Body of pancreas (tissue), 4 donors: ENCODE results near the gene LCMT1. TPM values are rescaled to one million over a fixed set of nuclear protein-coding genes. Genes with fewer than 3 reads are reported as not detected.

ENCODE experiments used
- ATAC-seq: fragments of 150-250 bp; one replicate; pipeline ENCODE4 v1.9.1; 2016
- DNase-seq, 4 donors: peaks; one replicate each; pipeline ENCODE4 v3.0.0-alpha.2; 2019
- H3K27ac ChIP-seq, 4 donors: fragments of 200-600 bp; sonication (generic); 1 replicate in 3 of 4; 2 replicates in 1 of 4; pipeline versions ENCODE4 v1.5.1 to v1.6.1; 2016 to 2019; ENCODE audit warnings: mild to moderate bottlenecking in 1 of 4, mixed read lengths in 1 of 4, moderate library complexity in 1 of 4
- H3K27me3 ChIP-seq, 2 donors: fragments of 200-600 bp; sonication (generic); one replicate each; pipeline ENCODE4 v1.6.0; 2016; ENCODE audit warnings: mild to moderate bottlenecking in 1 of 2
- H3K36me3 ChIP-seq, 2 donors: fragments of 200-600 bp; sonication (generic); replicated peaks in 1 of 2; 2 replicates each; pipeline ENCODE4 v1.5.1; 2016; ENCODE audit warnings: low read depth in 2 of 2; ENCODE audit not compliant: insufficient read depth in 1 of 2
- H3K4me1 ChIP-seq: fragments of 200-600 bp; sonication (generic); one replicate; pipeline ENCODE4 v1.6.0; 2016
- H3K4me3 ChIP-seq, 2 donors: fragments of 200-600 bp; sonication (generic); 1 replicate in 1 of 2; 2 replicates in 1 of 2; pipeline ENCODE4 v1.5.1; 2016 to 2019
- H3K9me3 ChIP-seq, 3 donors: fragments of 200-600 bp; sonication (generic); 1 replicate in 2 of 3; 2 replicates in 1 of 3; pipeline ENCODE4 v1.5.1; 2016
- POLR2A ChIP-seq, 3 donors: fragments of 450-650 bp; IDR thresholded peaks; one replicate each; pipeline ENCODE4 v1.6.1; 2016; ENCODE audit warnings: antibody characterized with exemption in 3 of 3, mild to moderate bottlenecking in 2 of 3
- WGBS, 2 donors: methylation state at CpG; one replicate each; pipeline ENCODE4 v1.1.5; 2017; 5-methylcytosine and 5-hydroxymethylcytosine counted together
- intact Hi-C: fragments of 100-400 bp; cut with DNase I; formaldehyde crosslinking; loops from one replicate; pipeline ENCODE4 v1.15.1; 2023
- total RNA-seq, 2 donors: library from RNA; depleted of rRNA; stranded (reverse); fragments of >200 nt; gene quantifications; one replicate each; pipeline ENCODE4 v1.1.0, GENCODE V29; 2016
- TF ChIP-seq, protein P1 (sequence below), 7 experiments: fragments of 450-650 bp in 4 of 7; fragments of 200-600 bp in 3 of 7; sonication (generic) in 3 of 7; IDR thresholded peaks; one replicate each; pipeline ENCODE4 v1.5.1; 2016 to 2019; ENCODE audit warnings: antibody characterized with exemption in 7 of 7

The LCMT1 gene
- total RNA-seq, 2 donors from 2014 or later: 23.4 to 30.6 TPM

DNA sequence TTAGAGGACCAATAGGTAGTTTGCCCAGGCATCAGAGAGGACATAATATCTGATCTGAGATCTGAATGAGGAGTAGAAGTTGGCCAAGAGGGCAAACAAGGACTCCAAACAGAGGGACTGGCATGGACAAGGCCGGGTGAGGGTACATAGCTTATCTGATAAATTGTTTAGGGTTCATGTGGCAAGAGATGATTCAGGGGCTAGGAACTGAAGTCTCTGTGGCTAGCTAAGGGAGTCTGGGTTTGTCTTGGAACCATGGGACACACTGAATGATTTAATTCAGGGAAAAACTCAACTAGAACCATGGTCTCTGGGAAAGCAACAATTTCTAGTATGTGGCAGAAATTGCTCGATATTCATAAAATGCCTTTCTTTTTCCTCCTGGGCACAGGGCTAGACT lies 101.1 kb downstream of the LCMT1 start:
- Histone ChIP-seq H3K36me3 (no peaks in the 10 kb centered on the region), H3K27me3 (no peaks in the 10 kb centered on the region), H3K9me3 (no peaks in the 10 kb centered on the region), H3K27ac (no peak overlapping the region), H3K4me1 (peaks cover 24% of the 10 kb centered on the region), H3K4me3 (no peak overlapping the region)
- DNase-seq (no peak), ATAC-seq (no peak)
- intact Hi-C loops: no loop called here
- WGBS, 2 donors: 70 to 73% methylated on average over 2 of the region's 2 CpGs
- TF ChIP-seq, protein P1, sequence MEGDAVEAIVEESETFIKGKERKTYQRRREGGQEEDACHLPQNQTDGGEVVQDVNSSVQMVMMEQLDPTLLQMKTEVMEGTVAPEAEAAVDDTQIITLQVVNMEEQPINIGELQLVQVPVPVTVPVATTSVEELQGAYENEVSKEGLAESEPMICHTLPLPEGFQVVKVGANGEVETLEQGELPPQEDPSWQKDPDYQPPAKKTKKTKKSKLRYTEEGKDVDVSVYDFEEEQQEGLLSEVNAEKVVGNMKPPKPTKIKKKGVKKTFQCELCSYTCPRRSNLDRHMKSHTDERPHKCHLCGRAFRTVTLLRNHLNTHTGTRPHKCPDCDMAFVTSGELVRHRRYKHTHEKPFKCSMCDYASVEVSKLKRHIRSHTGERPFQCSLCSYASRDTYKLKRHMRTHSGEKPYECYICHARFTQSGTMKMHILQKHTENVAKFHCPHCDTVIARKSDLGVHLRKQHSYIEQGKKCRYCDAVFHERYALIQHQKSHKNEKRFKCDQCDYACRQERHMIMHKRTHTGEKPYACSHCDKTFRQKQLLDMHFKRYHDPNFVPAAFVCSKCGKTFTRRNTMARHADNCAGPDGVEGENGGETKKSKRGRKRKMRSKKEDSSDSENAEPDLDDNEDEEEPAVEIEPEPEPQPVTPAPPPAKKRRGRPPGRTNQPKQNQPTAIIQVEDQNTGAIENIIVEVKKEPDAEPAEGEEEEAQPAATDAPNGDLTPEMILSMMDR (IDR thresholded peaks at IDR 0.05): no peak
- no peak for TF ChIP-seq POLR2A (IDR thresholded peaks at IDR 0.05)

DNA sequence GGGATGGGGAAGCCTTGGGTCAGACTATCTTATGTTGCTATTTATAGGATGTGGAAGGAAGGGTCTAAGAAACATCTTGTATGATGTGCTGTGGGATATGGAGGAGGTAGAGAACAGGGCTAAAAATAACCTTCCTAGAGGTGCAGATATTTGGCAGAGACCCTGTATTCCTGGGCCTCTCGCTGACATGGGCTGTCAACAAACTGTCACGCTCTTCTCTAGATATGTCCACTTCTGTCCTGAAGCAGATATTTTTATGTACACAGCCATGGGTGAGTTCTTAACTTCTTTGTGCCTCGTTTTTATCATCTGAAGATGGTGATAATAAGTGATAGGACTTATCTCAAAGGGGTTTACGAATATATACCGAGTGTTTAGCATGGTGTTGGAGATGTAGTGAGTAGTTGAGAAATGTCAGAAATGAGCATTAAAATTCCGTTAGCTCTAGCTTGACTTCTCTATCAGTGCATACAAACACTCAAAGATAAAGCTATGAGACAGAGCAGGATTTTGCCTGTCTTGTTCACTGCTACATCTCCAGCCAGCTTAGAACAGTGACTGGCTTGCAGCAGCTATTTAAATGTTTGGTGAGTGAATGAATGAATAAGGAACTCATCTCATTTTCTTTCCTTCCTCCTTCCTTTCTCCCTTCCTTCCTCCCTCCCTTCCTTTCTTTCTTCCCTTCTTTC lies 102.3 kb downstream of the LCMT1 start:
- H3K27me3 ChIP-seq: no peaks in the 10 kb centered on the region
- 28 to 34% methylated on average over 6 of the region's 6 CpGs for WGBS, 2 donors
- intact Hi-C loops: no loop called here

DNA sequence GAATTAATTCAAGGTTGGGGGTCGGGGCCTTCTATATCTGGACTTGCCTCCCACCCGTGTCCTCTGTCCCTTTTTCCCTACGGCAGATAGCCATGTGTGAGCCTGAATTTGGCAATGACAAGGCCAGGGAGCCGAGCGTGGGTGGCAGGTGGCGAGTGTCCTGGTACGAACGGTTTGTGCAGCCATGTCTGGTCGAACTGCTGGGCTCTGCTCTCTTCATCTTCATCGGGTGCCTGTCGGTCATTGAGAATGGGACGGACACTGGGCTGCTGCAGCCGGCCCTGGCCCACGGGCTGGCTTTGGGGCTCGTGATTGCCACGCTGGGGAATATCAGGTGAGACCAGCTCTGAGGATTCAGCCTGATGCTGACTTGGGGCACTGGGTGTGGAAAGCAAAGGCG lies 105.6 kb downstream of the LCMT1 start:
- no peak for DNase-seq
- no peaks in the 10 kb centered on the region for H3K36me3 ChIP-seq
- TF ChIP-seq, protein P1 (IDR thresholded peaks at IDR 0.05): no peak
- peak in 1 of 3 donors; percentile 28 for TF ChIP-seq POLR2A (IDR thresholded peaks at IDR 0.05)
- intact Hi-C loops: no loop called here
- H3K4me3 ChIP-seq: peak overlapping the region; percentile 44 to 65
- no peaks in the 10 kb centered on the region for H3K9me3 ChIP-seq
- peaks cover 51% of the 10 kb centered on the region for H3K4me1 ChIP-seq
- no peaks in the 10 kb centered on the region for H3K27me3 ChIP-seq
- H3K27ac ChIP-seq: peak overlapping the region; percentile 88 to 95 (median 92)
- peak; percentile 16 for ATAC-seq
- WGBS, 2 donors: 33% methylated on average over 17 of the region's 17 CpGs; no CpG with 5 or more reads in 1 of the 2 donors

More for the DNA sequence above, 102.3 kb downstream of the LCMT1 start:
- ATAC-seq: no peak
- H3K9me3 ChIP-seq: no peaks in the 10 kb centered on the region
- no peak for DNase-seq
- H3K4me3 ChIP-seq: no peak overlapping the region
- TF ChIP-seq, protein P1 (IDR thresholded peaks at IDR 0.05): no peak
- no peak for TF ChIP-seq POLR2A (IDR thresholded peaks at IDR 0.05)
- no peak overlapping the region for H3K27ac ChIP-seq
- H3K4me1 ChIP-seq: peaks cover 24% of the 10 kb centered on the region
- no peaks in the 10 kb centered on the region for H3K36me3 ChIP-seq

DNA sequence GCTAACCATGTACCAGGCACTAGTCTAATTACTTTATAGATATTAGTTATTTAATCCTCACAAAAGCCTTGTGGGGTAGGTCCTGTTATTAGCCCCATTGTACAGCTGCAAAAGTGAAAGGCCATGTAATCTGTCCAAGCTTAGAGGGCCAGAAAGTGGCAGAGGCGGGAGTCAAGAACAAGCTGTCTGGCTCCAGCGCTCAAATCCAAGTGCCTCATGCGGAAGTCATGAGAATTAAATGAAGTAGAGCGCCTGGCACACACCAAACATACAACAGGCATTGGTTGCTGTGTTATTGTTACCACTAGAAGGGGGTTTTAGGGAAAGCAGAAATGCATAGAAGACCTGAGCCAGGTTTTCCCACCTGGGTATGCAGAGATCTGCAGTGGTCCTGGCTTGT lies 106.4 kb downstream of the LCMT1 start:
- Histone ChIP-seq H3K27me3 (no peaks in the 10 kb centered on the region), H3K9me3 (no peaks in the 10 kb centered on the region), H3K4me1 (peaks cover 54% of the 10 kb centered on the region), H3K27ac (peak overlapping the region; percentile 88 to 95 (median 92)), H3K4me3 (peak overlapping the region; percentile 28 to 44), H3K36me3 (no peaks in the 10 kb centered on the region)
- ATAC-seq: peak; percentile 50
- TF ChIP-seq, protein P1 (IDR thresholded peaks at IDR 0.05): no peak
- TF ChIP-seq POLR2A (IDR thresholded peaks at IDR 0.05): peak; percentile 24 to 91 (median 86)
- 38 to 42% methylated on average over 4 of the region's 4 CpGs for WGBS, 2 donors
- DNase-seq: peak; percentile 76 to 84 (median 79)
- intact Hi-C loops: no loop called here
